Measurements from ENCODE around the gene KCNG2. TPM values are rescaled to one million over a fixed set of nuclear protein-coding genes. Genes with fewer than 3 reads are reported as not detected.

KCNG2 gene
- total RNA-seq, 3 donors from 2014 or later (not counting 1 experiment from before 2014, with no cell fraction given) = not detected

DNA sequence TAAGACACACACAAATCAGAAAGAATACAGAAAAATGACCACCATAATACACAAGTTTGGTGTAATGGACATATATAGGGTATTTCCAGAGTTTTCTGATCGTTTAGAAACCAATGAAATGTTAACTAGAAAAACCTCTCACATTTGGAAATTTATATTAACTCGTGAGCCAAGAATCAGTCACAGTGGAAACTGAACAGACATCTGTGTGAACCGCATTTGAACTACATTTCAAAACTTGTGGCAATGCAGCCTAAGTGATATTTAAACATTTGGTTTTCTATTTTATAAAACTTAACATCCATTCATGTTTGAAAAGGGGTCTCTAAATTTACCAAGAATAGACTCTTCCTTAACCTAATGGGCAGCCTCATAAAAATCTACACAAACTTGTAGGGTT is 29.0 kb upstream of the KCNG2 start:
- intact Hi-C loops (cut with micrococcal nuclease) = no loop called here
- Mint-ChIP-seq H3K4me3 (no peak overlapping the region), H3K9me3 (peaks cover 0 to 3% of the 10 kb centered on the region in 2 donors), H3K27ac (no peak overlapping the region), H3K27me3 (ENCODE audit: low read depth in 2 of 2) (peaks cover 0 to 3% of the 10 kb centered on the region in 2 donors), H3K4me1 (no peaks in the 10 kb centered on the region), H3K36me3 (no peaks in the 10 kb centered on the region)
- DNase-seq (no peak), ATAC-seq (no peak)
- Histone ChIP-seq H3K36me3 (ENCODE audit: control insufficient read depth, insufficient read depth, low read length) (no peaks in the 10 kb centered on the region), H3K4me3 (ENCODE audit: low read length) (no peak overlapping the region), H3K27ac (ENCODE audit: low read length) (no peak overlapping the region), H3K9me3 (ENCODE audit: control insufficient read depth, insufficient read depth, low read length) (no peaks in the 10 kb centered on the region), H3K4me1 (ENCODE audit: control insufficient read depth, insufficient read depth, low read length) (no peaks in the 10 kb centered on the region), H3K27me3 (ENCODE audit: control insufficient read depth, insufficient read depth, low read length) (no peaks in the 10 kb centered on the region)
- TF ChIP-seq, protein P1, sequence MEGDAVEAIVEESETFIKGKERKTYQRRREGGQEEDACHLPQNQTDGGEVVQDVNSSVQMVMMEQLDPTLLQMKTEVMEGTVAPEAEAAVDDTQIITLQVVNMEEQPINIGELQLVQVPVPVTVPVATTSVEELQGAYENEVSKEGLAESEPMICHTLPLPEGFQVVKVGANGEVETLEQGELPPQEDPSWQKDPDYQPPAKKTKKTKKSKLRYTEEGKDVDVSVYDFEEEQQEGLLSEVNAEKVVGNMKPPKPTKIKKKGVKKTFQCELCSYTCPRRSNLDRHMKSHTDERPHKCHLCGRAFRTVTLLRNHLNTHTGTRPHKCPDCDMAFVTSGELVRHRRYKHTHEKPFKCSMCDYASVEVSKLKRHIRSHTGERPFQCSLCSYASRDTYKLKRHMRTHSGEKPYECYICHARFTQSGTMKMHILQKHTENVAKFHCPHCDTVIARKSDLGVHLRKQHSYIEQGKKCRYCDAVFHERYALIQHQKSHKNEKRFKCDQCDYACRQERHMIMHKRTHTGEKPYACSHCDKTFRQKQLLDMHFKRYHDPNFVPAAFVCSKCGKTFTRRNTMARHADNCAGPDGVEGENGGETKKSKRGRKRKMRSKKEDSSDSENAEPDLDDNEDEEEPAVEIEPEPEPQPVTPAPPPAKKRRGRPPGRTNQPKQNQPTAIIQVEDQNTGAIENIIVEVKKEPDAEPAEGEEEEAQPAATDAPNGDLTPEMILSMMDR (IDR thresholded peaks at IDR 0.05) = no peak
- 100% methylated on average over 2 of the region's 3 CpGs for WGBS (ENCODE audit: insufficient coverage)

DNA sequence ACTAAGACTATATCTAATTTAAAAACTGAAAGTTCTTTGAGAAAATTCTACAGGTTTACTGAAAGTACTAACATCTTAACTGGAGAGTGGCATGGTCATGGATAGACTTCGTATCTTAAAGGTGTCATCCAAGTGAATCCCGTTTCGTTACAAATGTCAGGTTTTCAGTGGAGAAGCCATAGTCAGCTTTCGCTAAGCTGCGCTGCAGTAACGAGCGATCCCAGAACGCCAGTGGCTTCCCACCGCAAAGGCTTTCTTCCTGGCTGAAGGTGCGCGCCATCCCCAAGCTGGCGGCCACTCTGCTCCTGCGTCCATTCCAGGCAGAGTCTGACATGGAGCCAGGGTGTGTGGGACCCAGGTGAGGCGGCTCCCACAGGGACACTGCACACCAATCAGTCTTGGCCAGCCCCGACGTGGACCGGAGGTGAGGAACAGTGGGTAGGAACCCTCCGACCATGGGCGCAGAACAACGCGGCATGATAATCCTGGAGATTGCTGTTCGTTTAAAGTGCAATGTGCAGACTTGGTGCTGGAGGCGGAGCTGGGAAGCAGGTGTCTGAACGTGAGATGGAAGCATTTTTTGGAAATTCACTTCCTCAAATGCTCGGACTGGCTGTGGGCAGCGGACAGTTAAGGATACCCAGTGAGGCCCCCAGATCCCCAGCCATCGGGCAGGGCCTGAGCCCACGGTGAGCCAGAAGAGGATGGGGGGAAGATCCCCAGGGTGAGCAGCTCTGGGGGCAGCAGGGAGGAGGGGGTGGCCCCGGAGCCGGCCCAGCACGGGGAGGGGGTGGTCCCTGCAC is 27.8 kb upstream of the KCNG2 start:
- H3K27ac ChIP-seq (ENCODE audit: low read length) = no peak overlapping the region
- intact Hi-C loops (cut with micrococcal nuclease) = no loop called here
- no peaks in the 10 kb centered on the region for H3K9me3 ChIP-seq (ENCODE audit: control insufficient read depth, insufficient read depth, low read length)
- Mint-ChIP-seq H3K4me3 (no peak overlapping the region), H3K27me3 (ENCODE audit: low read depth in 2 of 2) (peaks cover 0 to 3% of the 10 kb centered on the region in 2 donors), H3K9me3 (peaks cover 0 to 3% of the 10 kb centered on the region in 2 donors), H3K27ac (no peak overlapping the region), H3K4me1 (no peaks in the 10 kb centered on the region), H3K36me3 (no peaks in the 10 kb centered on the region)
- WGBS (ENCODE audit: insufficient coverage) = 89% methylated on average over 31 of the region's 31 CpGs
- ATAC-seq = no peak
- no peak overlapping the region for H3K4me3 ChIP-seq (ENCODE audit: low read length)
- H3K4me1 ChIP-seq (ENCODE audit: control insufficient read depth, insufficient read depth, low read length) = no peaks in the 10 kb centered on the region
- H3K27me3 ChIP-seq (ENCODE audit: control insufficient read depth, insufficient read depth, low read length) = no peaks in the 10 kb centered on the region
- H3K36me3 ChIP-seq (ENCODE audit: control insufficient read depth, insufficient read depth, low read length) = no peaks in the 10 kb centered on the region
- DNase-seq = no peak
- TF ChIP-seq, protein P1 (IDR thresholded peaks at IDR 0.05) = no peak

- WGBS (ENCODE audit: insufficient coverage) = 82% methylated on average over 11 of the region's 11 CpGs
- Histone ChIP-seq H3K4me3 (ENCODE audit: low read length) (no peak overlapping the region), H3K27ac (ENCODE audit: low read length) (no peak overlapping the region), H3K4me1 (ENCODE audit: control insufficient read depth, insufficient read depth, low read length) (no peaks in the 10 kb centered on the region), H3K27me3 (ENCODE audit: control insufficient read depth, insufficient read depth, low read length) (no peaks in the 10 kb centered on the region), H3K9me3 (ENCODE audit: control insufficient read depth, insufficient read depth, low read length) (no peaks in the 10 kb centered on the region), H3K36me3 (ENCODE audit: control insufficient read depth, insufficient read depth, low read length) (no peaks in the 10 kb centered on the region)
- DNase-seq (no peak), ATAC-seq (no peak)
- H3K36me3 Mint-ChIP-seq = no peaks in the 10 kb centered on the region
- H3K27me3 Mint-ChIP-seq (ENCODE audit: low read depth in 2 of 2) = peaks cover 0 to 3% of the 10 kb centered on the region in 2 donors
- H3K27ac Mint-ChIP-seq = no peak overlapping the region
- H3K4me3 Mint-ChIP-seq = no peak overlapping the region
- H3K4me1 Mint-ChIP-seq = no peaks in the 10 kb centered on the region
- intact Hi-C loops (cut with micrococcal nuclease) = no loop called here
- TF ChIP-seq, protein P1 (IDR thresholded peaks at IDR 0.05) = no peak
- peaks cover 0 to 3% of the 10 kb centered on the region in 2 donors for H3K9me3 Mint-ChIP-seq
Measured at GRCh38 chr18:79770501-79770815, 27.3 kb upstream of the KCNG2 start.

DNA sequence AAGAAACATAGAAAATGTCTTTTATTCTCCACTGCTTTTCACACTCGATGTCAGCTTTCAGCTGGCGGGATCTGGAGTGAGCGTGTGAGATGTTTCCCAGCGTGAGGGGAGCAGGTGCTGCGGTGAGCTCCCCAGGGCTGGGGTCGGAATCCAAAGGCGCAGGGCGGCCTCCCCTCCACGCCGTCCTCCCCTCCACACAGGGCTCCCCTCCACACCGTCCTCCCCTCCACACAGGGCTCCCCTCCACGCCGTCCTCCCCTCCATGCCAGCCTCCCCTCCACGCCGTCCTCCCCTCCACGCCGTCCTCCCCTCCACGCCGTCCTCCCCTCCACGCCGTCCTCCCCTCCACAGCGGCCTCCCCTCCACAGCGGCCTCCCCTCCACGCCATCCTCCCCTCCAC is 26.9 kb upstream of the KCNG2 start:
- 91% methylated on average over 24 of the region's 24 CpGs for WGBS (ENCODE audit: insufficient coverage)
- no peaks in the 10 kb centered on the region for H3K36me3 Mint-ChIP-seq

More for the DNA sequence above, 26.9 kb upstream of the KCNG2 start:
- Mint-ChIP-seq H3K4me1 (no peaks in the 10 kb centered on the region), H3K4me3 (no peak overlapping the region), H3K27me3 (ENCODE audit: low read depth in 2 of 2) (peaks cover 0 to 3% of the 10 kb centered on the region in 2 donors), H3K27ac (no peak overlapping the region), H3K9me3 (peaks cover 0 to 3% of the 10 kb centered on the region in 2 donors)
- Histone ChIP-seq H3K36me3 (ENCODE audit: control insufficient read depth, insufficient read depth, low read length) (no peaks in the 10 kb centered on the region), H3K4me1 (ENCODE audit: control insufficient read depth, insufficient read depth, low read length) (no peaks in the 10 kb centered on the region), H3K4me3 (ENCODE audit: low read length) (no peak overlapping the region), H3K27ac (ENCODE audit: low read length) (no peak overlapping the region), H3K9me3 (ENCODE audit: control insufficient read depth, insufficient read depth, low read length) (no peaks in the 10 kb centered on the region), H3K27me3 (ENCODE audit: control insufficient read depth, insufficient read depth, low read length) (no peaks in the 10 kb centered on the region)
- TF ChIP-seq, protein P1 (IDR thresholded peaks at IDR 0.05) = no peak
- ATAC-seq (no peak), DNase-seq (no peak)
- intact Hi-C loops (cut with micrococcal nuclease) = no loop called here

Measured in natural killer cell (primary cell).